A673 (cell line): ENCODE data around the gene MYL1. TPM values are rescaled to one million over a fixed set of nuclear protein-coding genes. Genes with fewer than 3 reads are reported as not detected.

ENCODE experiments used
- BruUV-seq: library from RNA; stranded (reverse); fragments of 400-500 nt; replicated peaks from 2 replicates; lab custom pipeline; 2021; lab: Mats Ljungman, UMichigan
- CTCF ChIA-PET: fragments of 300-600 bp; sonication (Branson Sonifier 250); formaldehyde crosslinking; loops from one replicate; lab custom pipeline; 2022; ENCODE audit warnings: antibody characterized with exemption; lab: Charles Lee
- POLR2A ChIA-PET: fragments of 300-600 bp; sonication (Branson Sonifier 250); formaldehyde crosslinking; loops from one replicate; lab custom pipeline; 2022; ENCODE audit warnings: antibody characterized with exemption; ENCODE audit not compliant: low non-redundant PET; lab: Charles Lee
- DNase-seq: peaks from one replicate; pipeline ENCODE4 v3.0.0-alpha.2; 2015; ENCODE audit warnings: low spot score
- H3K27ac ChIP-seq: fragments of 200-600 bp; sonication (generic); 2 replicates; pipeline ENCODE4 v1.5.1; 2016; ENCODE audit warnings: mixed run types, low read depth, mild to moderate bottlenecking, mixed read lengths, antibody characterized with exemption, low read length; ENCODE audit not compliant: poor library complexity, severe bottlenecking
- H3K27me3 ChIP-seq: fragments of 200-600 bp; sonication (generic); replicated peaks from 2 replicates; pipeline ENCODE4 v1.6.1; 2017; ENCODE audit warnings: mixed run types, low read depth, mild to moderate bottlenecking, mixed read lengths, antibody characterized with exemption, low read length; ENCODE audit not compliant: insufficient read depth, poor library complexity
- H3K36me3 ChIP-seq: fragments of 200-600 bp; sonication (generic); 2 replicates; pipeline ENCODE4 v1.6.1; 2016; ENCODE audit warnings: mixed run types, mild to moderate bottlenecking, mixed read lengths, antibody characterized with exemption, low read length; ENCODE audit not compliant: insufficient read depth, poor library complexity, severe bottlenecking
- H3K4me1 ChIP-seq: fragments of 200-600 bp; sonication (generic); 2 replicates; pipeline ENCODE4 v1.6.1; 2017; ENCODE audit warnings: mixed run types, mild to moderate bottlenecking, mixed read lengths, antibody characterized with exemption, low read length; ENCODE audit not compliant: insufficient read depth, poor library complexity, severe bottlenecking
- H3K4me3 ChIP-seq: fragments of 200-600 bp; sonication (generic); 2 replicates; pipeline ENCODE4 v1.5.1; 2016; ENCODE audit warnings: low read depth, mixed run types, mild to moderate bottlenecking, mixed read lengths, low read length; ENCODE audit not compliant: poor library complexity, severe bottlenecking
- H3K9me3 ChIP-seq: fragments of 200-600 bp; sonication (generic); 2 replicates; pipeline ENCODE4 v1.6.1; 2016; ENCODE audit warnings: mixed run types, low read depth, mild to moderate bottlenecking, mixed read lengths, antibody characterized with exemption, low read length; ENCODE audit not compliant: poor library complexity, severe bottlenecking
- CTCF ChIP-seq: fragments of 300-800, 200-600 bp; sonication (generic); conservative IDR thresholded peaks from 2 replicates; pipeline ENCODE4 v1.5.1; 2017; ENCODE audit warnings: low read depth, mild to moderate bottlenecking, antibody characterized with exemption, low read length, moderate library complexity, mixed read lengths
- EZH2 ChIP-seq: fragments of 200-600 bp; sonication (generic); IDR thresholded peaks from 2 replicates; pipeline ENCODE4 v1.6.1; 2017; ENCODE audit warnings: borderline replicate concordance, low read depth, mild to moderate bottlenecking, mixed read lengths, antibody characterized with exemption, low read length; ENCODE audit not compliant: poor library complexity, severe bottlenecking
- intact Hi-C: fragments of 100-400 bp; cut with micrococcal nuclease; formaldehyde crosslinking; loops from one replicate; pipeline ENCODE4 v1.10.0; 2022; ENCODE audit not compliant: unreplicated experiment
- total RNA-seq: library from RNA; stranded (reverse); gene quantifications from 2 replicates; pipeline ENCODE4 v1.2.3, GENCODE V29; 2021

Gene MYL1
- total RNA-seq, 1 experiment from 2014 or later: not detected

- BruUV-seq: no TSS peak
- no peak for DNase-seq
- POLR2A ChIA-PET: interaction anchor here (0.7 kb wide), 1 partner anchor 1705 kb away, joined by 3 read pairs; no protein-coding TSS in a partner anchor
Measured at GRCh38 chr2:210324906-210325305, 9.9 kb upstream of the MYL1 start.

GRCh38 chr2:210324458-210324857, 9.5 kb upstream of the MYL1 start:
- TF ChIP-seq CTCF: no peak
- no peak for TF ChIP-seq EZH2
- Histone ChIP-seq H3K9me3 (no peaks in the 10 kb centered on the region), H3K36me3 (no peaks in the 10 kb centered on the region), H3K4me1 (no peaks in the 10 kb centered on the region), H3K27me3 (peaks cover 3% of the 10 kb centered on the region), H3K4me3 (no peak overlapping the region), H3K27ac (no peak overlapping the region)
- intact Hi-C loops: no loop called here
- ChIA-PET CTCF (no interaction called here), POLR2A (no interaction called here)
- DNase-seq: no peak
- BruUV-seq: no TSS peak

More at GRCh38 chr2:210324906-210325305, 9.9 kb upstream of the MYL1 start:
- Histone ChIP-seq H3K9me3 (no peaks in the 10 kb centered on the region), H3K4me3 (no peak overlapping the region), H3K4me1 (no peaks in the 10 kb centered on the region), H3K36me3 (no peaks in the 10 kb centered on the region), H3K27me3 (peaks cover 3% of the 10 kb centered on the region), H3K27ac (no peak overlapping the region)
- CTCF ChIA-PET: no interaction called here
- intact Hi-C loops: no loop called here
- TF ChIP-seq EZH2 (no peak), CTCF (no peak)

GRCh38 chr2:210323003-210323402, 8.0 kb upstream of the MYL1 start:
- no TSS peak for BruUV-seq
- POLR2A ChIA-PET: no interaction called here
- Histone ChIP-seq H3K4me3 (no peak overlapping the region), H3K4me1 (no peaks in the 10 kb centered on the region), H3K36me3 (no peaks in the 10 kb centered on the region), H3K27me3 (peaks cover 6% of the 10 kb centered on the region), H3K27ac (no peak overlapping the region), H3K9me3 (no peaks in the 10 kb centered on the region)
- CTCF ChIA-PET: no interaction called here
- TF ChIP-seq CTCF (no peak), EZH2 (no peak)
- no peak for DNase-seq
- intact Hi-C loops: no loop called here
